Rectal smooth muscle tissue (tissue), 1 donor: ENCODE results near the gene CD151.

ENCODE experiments used
- H3K27ac ChIP-seq: one replicate; pipeline ENCODE4 v1.7.0; 2013; ENCODE audit warnings: low read depth, low read length, inconsistent platforms
- H3K27me3 ChIP-seq: one replicate; pipeline ENCODE4 v1.7.0; 2013; ENCODE audit warnings: low read length; ENCODE audit not compliant: control insufficient read depth, insufficient read depth
- H3K36me3 ChIP-seq: one replicate; pipeline ENCODE4 v1.7.0; 2013; ENCODE audit warnings: low read length; ENCODE audit not compliant: control insufficient read depth, insufficient read depth
- H3K4me1 ChIP-seq: one replicate; pipeline ENCODE4 v1.7.0; 2013; ENCODE audit warnings: low read length; ENCODE audit not compliant: control insufficient read depth, insufficient read depth
- H3K4me3 ChIP-seq: one replicate; pipeline ENCODE4 v1.7.0; 2013; ENCODE audit warnings: low read length
- H3K9ac ChIP-seq: one replicate; pipeline ENCODE4 v1.7.0; 2013; ENCODE audit warnings: low read length

Gene CD151

DNA sequence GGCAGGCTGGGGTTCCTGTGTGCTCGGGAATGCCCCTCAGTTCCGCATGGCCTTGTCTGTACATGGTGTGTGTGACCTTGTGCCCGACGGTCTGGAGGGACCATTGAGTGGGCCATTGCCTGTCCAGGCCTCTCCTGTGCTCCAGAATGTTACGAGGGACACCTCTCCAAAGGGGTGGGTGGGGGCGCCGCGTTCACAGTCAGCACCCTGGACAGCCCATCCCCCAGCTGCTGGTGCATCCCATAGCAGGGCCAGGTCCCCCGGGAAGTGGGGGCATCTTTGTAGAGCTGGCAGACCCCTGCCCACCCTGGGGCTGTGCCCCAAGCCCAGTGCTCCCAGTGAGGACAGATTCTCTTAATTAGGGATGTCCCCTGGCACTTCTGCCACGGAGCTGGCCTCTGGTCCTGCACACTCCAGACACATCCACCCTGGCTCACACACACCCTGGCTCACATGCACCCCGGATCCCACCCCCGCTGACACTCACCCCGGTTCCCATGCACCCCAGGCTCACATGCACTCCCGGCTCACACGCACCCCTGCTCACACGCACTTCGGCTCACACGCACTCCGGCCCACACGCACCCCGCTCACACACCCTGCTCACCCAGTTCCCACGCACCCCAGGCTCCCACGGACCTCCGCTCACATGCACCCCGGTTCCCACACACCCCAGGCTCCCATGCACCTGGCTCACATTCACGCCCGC is 25.5 kb downstream of the CD151 start:
- H3K36me3 ChIP-seq, result no peaks in the 10 kb centered on the region
- peaks cover 4% of the 10 kb centered on the region for H3K27me3 ChIP-seq
- H3K27ac ChIP-seq, result no peak overlapping the region
- H3K4me3 ChIP-seq, result no peak overlapping the region
- H3K9ac ChIP-seq, result no peak overlapping the region
- peaks cover 4% of the 10 kb centered on the region for H3K4me1 ChIP-seq

DNA sequence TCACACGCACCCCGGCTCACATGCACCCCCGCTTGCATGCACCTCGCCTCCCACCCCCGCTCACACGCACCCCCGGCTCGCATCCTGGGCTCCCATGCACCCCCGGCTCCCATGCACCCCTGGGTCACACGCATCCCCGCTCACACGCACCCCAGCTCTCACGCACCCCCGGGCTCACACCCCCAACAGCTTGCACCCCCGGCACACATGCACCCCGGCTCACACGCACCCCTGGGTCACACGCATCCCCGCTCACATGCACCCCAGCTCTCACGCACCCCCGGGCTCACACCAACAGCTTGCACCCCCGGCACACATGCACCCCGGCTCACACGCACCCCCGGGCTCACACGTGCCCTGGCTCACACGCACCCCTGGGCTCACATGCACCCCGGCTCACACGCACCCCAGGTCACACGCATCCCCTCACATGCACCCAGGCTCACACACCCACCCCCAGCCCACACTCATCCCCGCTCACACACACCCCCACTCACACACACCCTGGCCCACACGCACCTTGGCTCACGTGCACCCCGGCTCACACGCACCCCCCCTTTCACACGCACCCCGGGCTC is 26.1 kb downstream of the CD151 start:
- Histone ChIP-seq H3K4me1 (peaks cover 4% of the 10 kb centered on the region), H3K4me3 (no peak overlapping the region), H3K36me3 (no peaks in the 10 kb centered on the region), H3K9ac (no peak overlapping the region), H3K27ac (no peak overlapping the region), H3K27me3 (peaks cover 4% of the 10 kb centered on the region)

DNA sequence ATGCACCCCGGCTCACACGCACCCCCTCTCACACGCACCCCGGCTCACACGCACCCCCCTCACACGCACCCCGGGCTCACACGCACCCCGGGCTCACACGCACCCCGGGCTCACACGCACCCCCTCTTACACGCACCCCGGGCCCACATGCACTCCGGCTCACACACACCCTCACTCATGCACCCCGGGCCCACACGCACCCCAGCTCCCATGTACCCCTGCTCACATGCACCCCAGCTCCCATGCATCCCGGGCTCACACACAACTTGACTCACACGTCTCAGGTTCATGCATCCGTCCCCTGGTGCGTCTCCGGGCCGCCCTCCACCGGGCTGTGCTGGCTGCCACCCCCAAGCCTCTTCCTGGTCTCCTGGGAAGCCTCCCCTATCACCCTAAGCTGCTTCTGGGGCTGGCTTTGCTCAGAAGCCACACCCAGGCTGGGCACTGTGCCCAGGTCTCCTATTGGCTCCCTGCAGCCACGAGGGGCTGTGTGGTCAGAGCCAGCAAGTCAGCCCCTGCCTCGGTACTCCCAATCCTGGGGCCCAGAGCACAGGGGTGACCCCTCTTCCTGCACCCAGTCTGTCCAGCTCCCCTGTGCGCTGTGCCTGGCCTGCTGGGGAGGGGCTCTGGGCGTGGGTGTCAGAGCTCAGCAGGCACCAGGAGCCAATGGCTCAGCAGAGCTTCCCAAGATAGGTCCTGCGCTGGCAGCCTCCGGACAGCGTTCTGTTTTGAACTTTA is 26.8 kb downstream of the CD151 start:
- peaks cover 4% of the 10 kb centered on the region for H3K27me3 ChIP-seq
- H3K4me3 ChIP-seq, result peak overlapping the region; percentile 45
- H3K36me3 ChIP-seq, result no peaks in the 10 kb centered on the region
- no peak overlapping the region for H3K9ac ChIP-seq
- peaks cover 4% of the 10 kb centered on the region for H3K4me1 ChIP-seq
- peak overlapping the region; percentile 48 for H3K27ac ChIP-seq

DNA sequence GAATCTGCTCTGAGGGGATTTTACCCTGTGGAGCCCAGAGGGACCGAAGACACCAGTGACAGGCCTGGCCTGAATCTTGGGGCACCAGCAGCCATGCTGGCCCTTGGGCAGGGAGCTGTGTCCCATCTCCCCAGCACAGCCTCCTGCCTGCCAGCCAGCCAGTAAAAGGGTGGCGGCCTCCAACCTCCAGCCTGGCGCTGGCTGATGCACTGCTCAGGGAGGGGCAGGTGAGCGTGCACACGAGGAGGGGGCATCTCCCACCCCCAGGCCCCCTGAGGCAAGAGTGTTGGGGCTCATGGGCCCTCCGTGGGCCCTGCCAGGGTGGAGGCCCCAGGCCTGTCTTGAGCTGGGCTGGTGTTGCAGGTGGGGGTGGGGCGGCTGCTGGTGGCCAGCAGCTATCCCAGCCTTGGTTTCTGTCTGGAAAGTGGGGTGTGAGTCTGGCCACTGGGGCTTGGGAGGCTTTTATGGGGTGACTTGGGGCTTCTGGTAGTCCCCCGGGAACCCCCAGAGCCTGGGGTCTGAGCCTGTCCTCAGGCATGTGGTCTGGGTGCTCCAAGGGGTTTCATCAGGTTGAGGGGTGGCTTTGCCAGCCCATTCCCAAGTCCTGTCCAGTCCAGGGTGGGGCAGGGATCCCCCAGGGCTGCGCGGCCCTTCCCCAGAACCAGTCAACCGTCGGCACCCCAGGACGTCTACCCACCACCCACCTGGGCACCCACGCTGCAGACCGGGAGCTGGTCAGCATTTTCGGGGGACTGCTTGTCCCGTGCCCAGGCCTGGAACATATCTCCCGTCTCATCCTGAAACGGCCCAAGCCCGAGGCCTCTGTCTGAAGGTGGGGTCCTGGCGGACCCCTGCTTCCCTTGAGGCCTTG is 27.7 kb downstream of the CD151 start:
- H3K9ac ChIP-seq, result no peak overlapping the region
- peak overlapping the region; percentile 6 for H3K27ac ChIP-seq
- H3K27me3 ChIP-seq, result peaks cover 4% of the 10 kb centered on the region
- H3K4me1 ChIP-seq, result peaks cover 4% of the 10 kb centered on the region
- H3K36me3 ChIP-seq, result peaks cover 1% of the 10 kb centered on the region
- no peak overlapping the region for H3K4me3 ChIP-seq

DNA sequence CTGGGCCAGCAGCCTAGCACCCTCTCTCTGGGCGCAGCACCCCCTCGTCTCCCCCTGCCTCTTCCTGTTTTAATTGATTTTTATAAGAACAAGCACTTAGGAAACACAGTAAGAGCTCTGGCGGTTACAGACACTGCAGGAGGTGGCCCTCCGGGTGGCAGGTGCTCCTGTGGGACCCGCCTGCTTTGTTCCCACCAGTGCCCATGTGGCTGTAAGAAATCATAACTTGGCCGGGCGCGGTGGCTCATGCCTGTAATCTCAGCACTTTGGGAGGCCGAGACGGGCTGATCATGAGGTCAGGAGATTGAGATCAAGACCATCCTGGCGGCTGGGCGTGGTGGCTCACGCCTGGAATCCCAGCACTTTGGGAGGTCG is 28.3 kb downstream of the CD151 start:
- Histone ChIP-seq H3K36me3 (peaks cover 3% of the 10 kb centered on the region), H3K9ac (no peak overlapping the region), H3K4me3 (no peak overlapping the region), H3K4me1 (peaks cover 4% of the 10 kb centered on the region), H3K27me3 (peaks cover 4% of the 10 kb centered on the region), H3K27ac (no peak overlapping the region)

DNA sequence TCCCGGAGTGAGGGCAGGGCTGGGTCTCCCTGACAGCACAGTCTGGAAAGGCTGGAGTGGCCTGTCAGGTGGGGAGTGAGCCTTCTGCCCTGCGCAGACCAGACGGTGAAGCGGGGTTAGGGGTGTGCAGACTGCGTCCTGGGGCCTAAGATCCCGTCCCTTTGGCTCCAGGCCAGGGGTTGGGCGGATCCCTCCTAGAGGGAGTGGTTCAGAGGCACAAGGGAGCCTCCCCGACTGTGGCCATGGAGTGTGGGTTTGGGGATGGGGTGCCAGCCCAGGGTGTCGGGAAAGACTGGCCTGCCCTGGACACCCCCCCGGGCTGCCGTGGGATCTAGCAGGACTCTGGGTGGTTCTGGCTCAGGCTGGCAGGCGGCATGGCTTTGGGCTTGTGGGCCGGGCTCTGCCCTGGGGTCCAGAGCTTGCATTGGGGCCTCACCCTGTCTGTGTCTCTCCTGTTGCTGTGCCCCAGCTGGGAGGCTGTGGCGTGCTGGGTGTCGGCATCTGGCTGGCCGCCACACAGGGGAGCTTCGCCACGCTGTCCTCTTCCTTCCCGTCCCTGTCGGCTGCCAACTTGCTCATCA is 29.4 kb downstream of the CD151 start:
- H3K36me3 ChIP-seq, result peaks cover 3% of the 10 kb centered on the region
- H3K27ac ChIP-seq, result no peak overlapping the region
- H3K4me3 ChIP-seq, result no peak overlapping the region
- H3K9ac ChIP-seq, result no peak overlapping the region
- peaks cover 4% of the 10 kb centered on the region for H3K4me1 ChIP-seq
- H3K27me3 ChIP-seq, result peaks cover 4% of the 10 kb centered on the region

DNA sequence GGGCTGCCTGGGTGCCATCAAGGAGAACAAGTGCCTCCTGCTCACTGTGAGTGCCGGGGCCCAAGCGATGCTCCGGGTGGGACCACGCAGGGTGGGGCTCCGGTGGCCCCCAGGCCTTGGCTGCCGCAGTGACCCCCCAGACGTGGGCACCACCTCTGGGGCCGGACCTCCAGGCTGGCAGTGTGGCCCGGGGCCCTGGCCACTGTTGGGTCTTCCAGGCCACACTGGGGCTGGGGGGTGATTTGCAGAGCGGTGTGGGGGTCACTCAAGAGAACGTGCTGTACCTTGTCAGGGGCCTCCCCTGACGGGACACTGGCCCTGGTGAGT is 29.9 kb downstream of the CD151 start:
- peaks cover 4% of the 10 kb centered on the region for H3K4me1 ChIP-seq
- H3K27ac ChIP-seq, result no peak overlapping the region
- H3K27me3 ChIP-seq, result peaks cover 4% of the 10 kb centered on the region
- H3K36me3 ChIP-seq, result peaks cover 3% of the 10 kb centered on the region
- H3K4me3 ChIP-seq, result no peak overlapping the region
- H3K9ac ChIP-seq, result no peak overlapping the region

DNA sequence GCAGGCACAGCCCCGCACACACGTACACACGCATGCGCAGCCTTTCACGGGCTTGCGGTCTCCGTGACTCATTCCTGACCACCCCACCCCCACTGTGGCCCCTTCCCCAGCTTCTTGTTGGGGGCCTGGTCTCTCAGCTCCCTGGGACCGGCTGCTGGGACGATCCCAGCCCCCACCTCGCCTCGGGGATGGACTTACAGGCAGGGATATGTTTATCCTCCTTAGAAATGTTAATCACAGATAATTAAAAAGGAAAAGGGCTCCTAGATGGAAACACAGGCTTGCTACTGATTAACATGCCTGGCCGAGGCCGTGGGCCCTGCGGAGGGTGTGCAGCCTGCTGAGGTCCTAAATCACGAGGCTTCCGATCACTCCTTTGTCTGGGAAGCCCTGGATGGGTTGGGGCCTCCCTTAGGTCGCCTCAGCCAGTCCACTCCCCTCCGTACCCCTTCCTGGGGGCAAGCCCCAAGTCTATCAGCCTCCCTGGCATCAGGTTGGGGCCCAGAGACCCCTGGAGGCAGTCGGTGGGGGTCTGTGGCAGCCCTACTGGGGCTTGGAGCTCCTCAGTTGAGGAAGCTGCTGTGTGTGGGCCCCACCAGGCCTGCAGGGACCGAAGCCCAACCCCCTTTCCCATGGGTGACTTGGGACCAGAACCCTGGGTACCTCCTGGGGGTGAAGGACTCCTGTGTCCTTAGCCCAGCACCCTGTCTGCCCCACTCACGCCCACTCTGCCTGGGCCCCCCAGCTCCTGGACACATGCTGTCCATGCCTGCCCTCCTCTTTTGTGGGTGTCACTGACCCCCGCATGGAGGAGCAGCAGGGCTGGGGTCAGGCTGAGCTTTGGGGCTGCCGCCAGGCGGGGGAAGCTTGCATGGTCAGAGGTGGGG is 30.5 kb downstream of the CD151 start:
- peaks cover 4% of the 10 kb centered on the region for H3K4me1 ChIP-seq
- H3K27ac ChIP-seq, result no peak overlapping the region
- H3K4me3 ChIP-seq, result no peak overlapping the region
- no peak overlapping the region for H3K9ac ChIP-seq
- H3K36me3 ChIP-seq, result peaks cover 3% of the 10 kb centered on the region
- peaks cover 4% of the 10 kb centered on the region for H3K27me3 ChIP-seq

DNA sequence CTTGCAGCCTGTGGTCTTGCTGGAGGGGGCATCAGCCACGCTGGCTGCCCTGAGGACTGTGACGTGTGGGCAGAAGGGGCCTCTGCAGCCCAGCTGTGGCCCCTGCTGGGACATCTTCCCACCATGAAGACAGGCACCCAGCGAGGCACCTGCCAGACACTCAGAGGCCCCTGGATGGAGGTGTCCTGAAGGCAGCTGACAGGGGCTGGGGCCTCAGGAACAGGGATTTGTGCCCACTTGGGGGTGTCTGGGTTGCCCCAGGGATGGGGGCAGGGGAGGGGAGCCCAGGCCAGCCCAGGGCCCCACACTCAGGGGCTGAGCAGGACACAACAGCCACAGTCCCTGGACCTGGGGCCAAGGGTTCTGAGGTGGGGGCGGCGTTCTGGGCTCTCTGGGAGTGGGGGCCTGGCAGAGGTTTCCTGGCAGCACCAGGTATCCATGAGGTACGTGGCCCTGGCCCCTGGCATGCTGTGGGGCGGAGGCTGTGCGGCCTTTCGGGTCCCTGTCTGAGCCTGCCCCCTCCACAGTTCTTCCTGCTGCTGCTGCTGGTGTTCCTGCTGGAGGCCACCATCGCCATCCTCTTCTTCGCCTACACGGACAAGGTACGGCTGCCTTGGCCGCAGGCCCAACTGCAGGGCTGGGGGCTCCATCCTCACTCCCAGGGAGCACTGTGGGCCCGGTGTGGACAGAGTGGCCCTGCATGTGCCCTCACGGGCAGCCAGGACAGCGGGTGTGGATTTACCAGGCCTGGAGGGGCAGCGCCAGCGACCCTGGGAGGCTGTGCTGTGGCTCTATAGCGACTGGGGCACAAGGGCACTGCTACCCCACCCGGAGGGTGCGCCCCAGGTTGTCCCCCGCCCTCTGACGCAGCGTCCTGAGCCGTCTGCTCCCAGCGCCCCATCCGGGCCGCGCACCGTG is 31.4 kb downstream of the CD151 start:
- Histone ChIP-seq H3K27me3 (peaks cover 4% of the 10 kb centered on the region), H3K9ac (no peak overlapping the region), H3K4me1 (peaks cover 4% of the 10 kb centered on the region), H3K27ac (no peak overlapping the region), H3K4me3 (no peak overlapping the region), H3K36me3 (peaks cover 3% of the 10 kb centered on the region)

DNA sequence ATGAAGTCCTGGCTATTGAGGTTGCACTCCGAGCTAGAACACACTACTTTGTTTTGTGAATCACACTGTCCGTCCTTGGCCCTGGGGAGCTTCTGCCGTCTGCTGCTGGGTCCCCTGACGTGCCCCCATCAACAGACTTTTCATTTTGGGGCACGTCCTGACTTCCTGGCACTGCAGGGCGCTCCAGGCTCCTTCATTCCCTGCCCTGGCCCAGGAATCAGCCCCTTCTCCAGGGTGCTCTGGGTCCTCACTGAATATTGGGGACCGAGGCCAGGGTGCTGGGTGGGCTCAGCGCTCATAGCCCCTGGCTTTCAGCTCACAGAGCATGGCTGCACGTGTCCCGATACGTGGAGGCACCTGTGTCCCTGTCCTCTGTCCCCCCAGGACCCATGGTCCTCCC is 32.1 kb downstream of the CD151 start:
- H3K9ac ChIP-seq, result no peak overlapping the region
- no peak overlapping the region for H3K27ac ChIP-seq
- no peak overlapping the region for H3K4me3 ChIP-seq
- H3K27me3 ChIP-seq, result peaks cover 4% of the 10 kb centered on the region
- peaks cover 3% of the 10 kb centered on the region for H3K36me3 ChIP-seq
- H3K4me1 ChIP-seq, result peaks cover 4% of the 10 kb centered on the region
